GF-D8 (cell line): ENCODE results near the gene ADTRP.

Source experiments
- DNase-seq: peaks from one replicate; lab custom pipeline; 2025; lab: John Stamatoyannopoulos, UW

Gene ADTRP

DNA sequence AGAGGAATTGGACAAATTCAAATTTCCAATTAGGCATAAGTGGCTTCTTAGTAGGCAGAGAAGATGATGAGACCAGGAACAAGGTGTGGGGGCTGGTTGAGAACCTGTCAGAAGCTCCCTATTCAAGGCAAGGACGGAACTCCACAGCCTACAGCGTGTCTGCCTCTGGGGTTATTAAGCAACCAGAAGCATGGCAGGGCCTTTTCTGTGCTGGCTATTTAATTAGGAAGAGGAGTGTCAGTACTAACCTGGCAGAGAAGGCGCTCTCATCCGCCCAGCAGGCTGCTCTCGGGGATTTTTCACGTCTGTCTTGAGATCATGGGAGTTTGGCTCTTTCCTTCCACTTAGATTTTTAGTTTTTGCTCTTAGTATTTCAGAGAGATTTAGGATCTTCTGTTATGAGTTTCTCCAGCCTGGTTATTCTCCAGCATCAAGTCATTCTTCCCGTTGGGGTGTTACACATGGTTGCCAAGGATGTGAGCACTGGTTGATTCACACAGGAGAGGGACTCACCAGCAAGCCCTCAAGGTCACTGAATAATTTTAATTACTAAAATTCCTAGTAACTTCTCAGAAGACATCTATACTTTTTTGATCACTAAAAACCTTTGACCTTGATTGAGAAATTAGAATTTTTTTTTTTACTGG, 23.9 kb downstream of the ADTRP start:
- no peak for DNase-seq

DNA sequence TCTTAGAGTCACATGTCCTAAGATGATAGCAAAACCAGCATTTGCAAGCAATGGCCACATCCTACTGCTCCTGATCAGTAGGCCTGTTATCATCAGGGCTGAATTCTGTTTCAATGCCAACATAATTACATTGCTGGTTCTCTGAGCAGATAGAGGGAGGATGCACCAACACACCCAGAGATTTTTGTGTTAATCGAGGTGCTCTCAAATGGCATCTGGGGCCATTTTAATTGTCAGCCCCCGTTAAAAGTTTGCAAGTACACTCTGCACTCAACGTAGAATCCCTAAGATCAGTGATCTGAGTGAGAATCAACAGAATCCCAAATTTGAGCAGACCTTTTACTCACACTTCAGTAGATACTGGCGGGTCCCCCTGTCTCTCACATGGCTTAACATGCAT, 24.8 kb downstream of the ADTRP start:
- DNase-seq, result no peak

DNA sequence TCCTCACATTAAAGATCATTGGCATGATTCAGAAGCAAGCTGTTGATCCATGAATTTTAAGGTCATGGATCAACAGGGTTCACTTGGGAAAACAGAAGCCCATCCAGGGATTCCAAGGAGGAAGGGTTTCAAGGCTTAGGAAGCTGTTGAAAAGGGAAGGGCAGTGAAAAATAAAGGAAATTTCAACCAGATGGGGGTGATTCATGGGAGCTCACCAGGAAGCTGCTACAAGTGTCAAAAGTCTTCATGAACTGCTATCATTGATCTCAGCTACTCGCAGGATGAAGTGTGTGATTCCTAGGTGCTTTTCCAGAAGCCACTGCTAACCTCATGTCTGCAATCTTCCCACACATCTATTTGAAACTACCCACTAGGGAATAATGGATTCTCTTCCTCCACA, 26.2 kb downstream of the ADTRP start:
- DNase-seq, result no peak

DNA sequence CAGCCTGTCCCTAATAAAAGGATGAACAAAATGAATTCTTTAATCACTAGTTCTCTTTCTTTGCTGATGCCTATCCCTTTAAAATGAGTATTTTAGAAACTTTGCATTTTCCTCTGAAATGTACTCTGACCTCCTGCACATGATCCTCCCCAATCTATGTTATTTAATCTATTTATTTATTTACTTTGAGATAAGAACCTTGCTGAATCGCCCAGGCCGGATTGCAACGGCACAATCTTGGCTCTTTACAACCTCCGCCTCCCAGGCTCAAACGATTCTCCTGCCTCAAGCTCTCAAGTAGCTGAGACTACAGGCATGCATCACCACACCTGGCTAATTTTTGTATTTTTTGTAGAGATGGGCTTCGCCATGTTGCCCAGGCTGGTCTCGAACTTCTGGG, 27.9 kb downstream of the ADTRP start:
- DNase-seq, result no peak

DNA sequence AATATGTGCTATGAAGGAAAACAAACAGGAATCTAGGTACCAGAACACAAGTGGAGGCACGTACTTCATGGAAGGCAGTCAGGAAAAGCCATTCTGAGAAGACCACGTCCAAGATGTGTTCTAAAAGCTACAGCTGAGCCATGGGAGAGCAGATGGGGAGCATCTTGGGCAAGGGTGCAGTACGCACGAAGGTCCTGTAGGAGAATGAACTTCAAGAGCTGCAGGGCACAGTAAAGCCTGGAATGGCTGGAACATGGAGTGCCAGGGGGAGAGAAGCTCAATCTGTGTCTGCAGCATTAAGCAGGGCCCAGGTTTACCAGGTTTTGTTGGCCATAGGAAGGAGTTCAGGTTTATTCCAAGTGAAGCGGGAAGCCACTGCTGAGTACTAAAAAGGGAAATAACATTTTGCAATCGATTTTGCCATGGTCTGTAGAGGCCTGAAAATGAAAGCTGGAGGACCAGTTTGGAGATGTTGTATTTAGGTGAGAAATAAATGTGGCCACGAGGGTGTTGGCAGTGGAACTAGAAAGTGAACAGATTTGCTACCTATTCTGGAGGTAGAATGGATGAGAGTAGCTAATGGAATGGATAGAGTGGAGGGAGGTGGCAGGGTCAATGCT, 29.9 kb downstream of the ADTRP start:
- no peak for DNase-seq

DNA sequence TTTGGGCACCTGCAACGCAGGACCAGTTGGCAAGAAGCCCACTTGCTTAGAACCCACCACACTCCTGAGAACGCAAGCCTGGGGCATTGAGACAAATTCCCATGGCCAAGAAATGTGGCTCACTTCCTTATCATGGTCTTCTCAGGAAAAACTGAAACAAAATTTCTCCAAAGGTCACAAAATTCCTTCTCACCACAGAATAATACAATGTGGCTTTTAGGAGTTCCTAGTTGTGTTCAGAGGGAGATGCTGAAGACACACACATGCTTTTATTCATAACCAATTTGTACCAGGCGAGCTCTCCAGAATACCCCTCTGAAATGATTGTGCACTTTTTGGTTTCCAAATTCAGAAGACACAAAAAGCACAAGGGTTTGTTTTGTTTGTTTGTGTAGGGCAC, 31.6 kb downstream of the ADTRP start:
- DNase-seq, result no peak

DNA sequence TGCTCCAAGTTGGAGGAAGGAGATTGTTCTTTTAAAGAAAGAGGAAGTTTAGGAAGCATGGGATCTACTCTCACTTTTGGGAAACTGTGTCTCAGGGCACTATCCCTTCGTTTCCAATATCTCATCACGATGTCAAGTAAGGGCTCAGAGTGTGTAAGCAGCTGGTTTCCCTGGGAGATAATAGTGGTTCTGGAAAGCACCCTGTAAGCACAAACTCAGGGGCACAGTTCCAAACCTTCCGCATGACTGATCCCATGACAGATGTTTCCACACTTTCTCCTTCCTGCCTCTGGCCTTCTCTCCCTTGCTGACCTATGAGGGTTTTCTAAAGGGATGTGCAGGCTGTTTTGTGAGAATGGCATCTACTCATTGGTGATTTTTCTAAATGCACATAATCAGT, 33.9 kb downstream of the ADTRP start:
- no peak for DNase-seq

DNA sequence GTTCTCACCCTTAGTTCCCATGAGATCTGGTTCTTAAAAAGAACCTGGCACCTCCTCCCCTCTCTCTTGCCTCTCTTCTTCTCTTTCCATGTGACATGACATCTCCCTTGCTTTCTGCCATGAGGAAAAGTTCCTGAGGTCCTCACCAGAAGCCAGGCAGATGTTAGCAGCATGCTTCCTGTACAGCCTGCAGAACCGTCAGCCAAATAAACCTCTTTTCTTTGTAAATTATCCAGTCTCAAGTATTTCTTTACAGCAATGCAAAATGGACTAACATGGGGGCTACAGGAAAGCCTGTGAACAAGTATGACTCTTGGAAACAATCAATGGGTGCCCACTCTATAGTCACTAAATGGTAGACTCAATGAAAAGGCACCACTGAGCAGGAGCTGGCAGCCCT, 34.5 kb downstream of the ADTRP start:
- no peak for DNase-seq

DNA sequence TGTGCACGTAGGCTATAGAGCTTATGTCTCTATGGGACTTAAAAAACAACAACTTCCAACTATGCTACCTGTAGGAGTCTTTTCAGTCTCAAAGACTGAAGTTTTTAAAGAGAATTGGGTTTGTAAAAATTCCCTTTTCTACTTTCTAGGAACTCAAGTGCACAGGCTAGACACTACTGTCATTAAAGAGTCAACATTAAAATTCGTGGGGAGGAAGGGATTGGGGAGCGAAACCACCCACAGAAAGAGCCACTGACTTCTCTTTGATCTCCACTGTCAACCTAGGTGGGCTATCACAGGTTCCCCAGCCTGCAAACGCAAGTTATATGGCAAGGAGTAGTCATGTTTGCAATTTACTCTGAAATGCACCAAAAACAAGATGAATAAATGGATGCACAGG, 37.7 kb downstream of the ADTRP start:
- no peak for DNase-seq

DNA sequence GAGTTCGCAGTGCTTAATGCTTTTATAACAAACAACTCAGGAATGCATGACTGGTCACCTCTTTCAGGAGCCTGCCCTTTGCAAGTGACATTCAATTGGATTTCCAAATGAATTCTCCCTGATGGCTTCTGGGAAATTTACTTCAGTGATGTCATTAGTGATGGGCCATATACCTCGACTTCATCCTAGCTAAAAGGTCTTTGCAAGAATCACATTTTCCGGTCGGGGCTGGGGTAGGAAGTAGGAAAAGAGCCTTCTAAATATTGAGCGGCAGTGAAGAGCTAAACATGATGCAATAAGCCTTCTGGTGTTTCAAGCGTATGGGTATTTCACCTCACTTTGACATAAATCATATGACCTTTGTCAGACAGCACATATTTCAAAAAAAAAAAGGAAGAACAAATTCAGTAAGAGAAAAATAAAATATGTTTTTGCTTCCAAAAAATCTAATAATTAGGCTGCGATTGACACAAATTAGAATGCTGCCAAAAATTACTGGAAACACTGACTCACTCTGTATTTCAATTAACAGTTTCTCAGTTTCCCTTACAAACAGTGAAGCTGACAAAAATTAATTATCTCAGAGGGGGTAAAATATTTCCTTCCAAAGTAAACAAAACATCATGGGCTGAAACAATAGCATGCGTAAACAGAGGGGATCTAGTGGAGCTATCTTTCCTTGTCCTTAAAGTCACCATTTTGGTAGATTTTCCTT, 39.8 kb downstream of the ADTRP start:
- no peak for DNase-seq

DNA sequence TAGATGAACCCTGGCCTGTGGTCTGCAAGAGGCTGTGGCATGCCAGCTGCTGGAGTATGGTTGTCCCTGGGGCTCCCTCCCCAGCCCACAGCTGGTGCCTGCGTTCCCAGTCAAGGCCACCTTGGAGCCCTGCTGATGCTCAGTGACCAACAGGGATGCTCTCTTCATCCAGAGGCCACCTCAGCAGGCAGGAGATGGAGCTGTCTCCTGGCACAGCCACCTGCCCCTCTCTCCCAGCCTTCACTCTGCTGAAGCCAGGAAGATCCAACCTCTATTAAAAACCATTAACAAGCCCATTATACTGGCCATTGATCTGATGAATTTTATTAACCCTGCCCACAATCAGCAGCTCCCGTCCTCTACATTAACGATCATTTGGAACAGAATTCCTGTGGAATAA, 40.4 kb downstream of the ADTRP start:
- DNase-seq, result no peak

DNA sequence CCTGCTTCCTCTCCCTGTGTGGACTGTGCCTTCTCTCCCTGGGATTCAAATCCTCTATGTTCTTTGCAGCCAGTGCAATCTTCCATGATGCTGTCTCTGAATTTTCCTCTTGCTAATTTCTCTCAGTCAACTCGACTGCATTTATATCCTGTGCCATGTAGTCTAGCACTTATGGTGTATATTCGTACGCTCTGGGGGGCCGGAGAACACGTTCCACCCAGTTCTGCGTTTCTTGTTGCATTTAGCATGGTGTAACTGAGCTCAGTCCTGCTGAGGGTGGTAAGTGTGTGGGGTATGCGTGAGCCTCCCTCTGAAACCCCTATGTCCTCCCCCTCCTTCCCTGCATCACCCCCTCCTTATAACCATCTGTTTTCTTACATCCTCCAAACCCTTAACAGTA, 42.0 kb downstream of the ADTRP start:
- no peak for DNase-seq

DNA sequence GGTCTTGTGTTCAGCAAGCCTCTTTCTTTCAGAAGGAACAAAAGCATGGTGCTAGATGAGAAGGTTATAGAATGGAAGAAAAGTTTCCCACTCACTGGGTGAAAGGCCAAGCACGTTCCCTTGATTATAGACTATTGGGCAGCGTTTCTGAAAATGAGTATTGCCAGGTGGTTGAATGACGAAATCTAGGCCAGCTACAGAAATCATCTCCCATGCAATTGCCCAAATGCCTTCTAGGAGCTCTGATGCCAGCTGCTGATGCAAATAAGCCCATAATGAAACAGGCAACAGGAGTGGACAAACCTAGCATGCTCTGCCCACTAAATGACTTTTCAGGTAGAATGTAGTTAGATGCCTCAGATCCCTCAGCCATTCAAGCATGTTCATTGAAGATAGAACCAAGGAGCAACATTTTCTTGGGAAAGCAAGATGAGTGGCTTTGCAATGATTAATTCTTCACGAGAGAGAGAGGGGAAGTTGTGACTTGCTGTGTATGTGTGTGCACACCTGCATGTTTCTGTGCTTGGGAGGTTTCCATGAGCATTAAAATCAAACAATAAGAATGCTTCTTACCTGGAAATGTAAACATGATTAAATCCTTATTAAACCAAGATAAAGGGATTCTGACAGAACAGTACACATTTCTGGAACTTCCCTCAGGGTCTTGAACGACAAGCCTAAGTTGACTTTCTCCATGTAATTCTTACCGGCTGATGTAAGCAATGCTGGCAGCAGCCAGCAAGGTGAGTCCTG, 43.6 kb downstream of the ADTRP start:
- DNase-seq, result no peak

DNA sequence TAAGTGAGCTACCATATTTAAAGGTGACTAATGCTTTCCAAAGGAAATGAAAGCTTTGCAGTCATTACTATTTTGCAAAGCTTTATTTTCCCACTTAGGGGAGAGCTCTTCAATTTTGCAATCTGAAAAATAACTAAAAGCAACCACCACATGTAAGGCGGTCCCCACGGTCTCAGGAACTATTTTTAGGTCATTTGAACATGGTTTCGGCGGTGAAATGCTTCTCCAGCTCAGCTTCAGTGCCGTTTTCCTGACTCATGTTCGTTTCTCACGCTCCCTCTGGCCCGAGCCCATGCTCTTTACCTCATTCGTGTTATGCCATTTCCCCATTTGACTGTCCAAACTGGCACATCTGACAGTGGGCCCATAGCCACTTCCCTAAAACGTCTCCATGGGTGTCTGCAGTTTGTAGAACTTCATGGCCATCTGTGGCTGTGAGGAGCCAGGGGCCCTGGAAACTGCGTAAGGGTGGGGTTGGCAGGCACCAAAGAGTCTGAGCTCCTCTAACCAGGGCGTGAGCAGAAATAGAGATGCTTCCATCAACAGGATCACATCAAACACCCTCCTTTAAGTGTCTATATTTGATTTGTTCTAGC, 46.5 kb downstream of the ADTRP start:
- DNase-seq, result peak; percentile 83

DNA sequence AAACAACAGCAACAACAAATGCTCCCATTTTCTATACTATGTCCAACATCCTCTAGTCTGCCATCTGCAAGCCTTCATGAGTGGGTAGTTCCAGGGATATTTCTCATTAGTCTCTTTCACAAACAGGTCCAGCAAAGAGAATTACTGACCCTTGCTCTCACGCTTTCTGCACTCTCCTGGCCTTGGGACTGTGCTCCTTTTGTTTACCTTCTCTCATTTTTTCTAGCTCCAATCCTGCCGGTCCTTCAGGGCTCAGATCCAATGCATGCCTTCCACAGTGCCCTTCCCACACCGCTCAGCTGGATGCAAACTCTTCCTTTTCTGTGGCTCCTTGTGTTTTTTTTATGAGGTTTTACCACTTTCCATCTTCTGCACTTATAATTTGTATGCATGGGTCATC, 47.2 kb downstream of the ADTRP start:
- no peak for DNase-seq

DNA sequence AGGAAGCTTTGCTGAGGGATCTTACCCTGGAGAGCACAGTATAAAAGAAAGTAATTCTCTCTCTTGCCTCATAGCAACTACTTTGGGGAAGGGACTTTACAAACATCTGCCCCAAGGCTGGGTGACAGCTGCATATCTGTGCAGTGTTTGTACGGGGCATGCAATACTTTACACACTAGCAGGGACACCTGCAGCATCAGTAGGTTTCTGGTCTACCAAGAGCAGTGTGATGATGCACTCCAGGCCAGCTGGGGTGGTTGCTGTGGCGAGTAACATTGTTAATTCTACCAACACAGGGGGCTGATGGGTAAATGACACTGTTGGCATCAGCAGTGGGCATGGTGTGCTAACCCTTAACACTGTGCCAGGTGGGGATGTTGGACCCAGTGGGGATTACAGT, 48.0 kb downstream of the ADTRP start:
- DNase-seq, result no peak

DNA sequence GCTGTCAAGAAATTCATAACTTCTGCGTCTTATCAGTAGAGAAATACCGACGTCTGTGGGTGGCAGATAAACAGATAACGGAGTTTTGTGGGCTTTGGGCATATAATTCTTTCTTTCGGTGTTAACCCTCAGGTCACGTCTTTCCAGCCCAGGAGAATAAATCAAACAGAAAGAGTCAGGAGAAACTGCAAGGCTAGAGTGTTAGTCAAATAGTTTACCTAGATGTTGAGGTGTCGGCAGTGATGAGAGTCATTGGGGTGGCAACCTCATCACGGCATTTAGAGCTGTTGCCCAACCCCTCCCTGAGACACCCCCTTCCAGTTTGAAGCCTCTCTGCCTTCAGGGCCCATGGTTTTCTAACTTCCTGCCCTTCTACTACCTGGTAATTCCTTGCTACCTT, 49.5 kb downstream of the ADTRP start:
- DNase-seq, result no peak

DNA sequence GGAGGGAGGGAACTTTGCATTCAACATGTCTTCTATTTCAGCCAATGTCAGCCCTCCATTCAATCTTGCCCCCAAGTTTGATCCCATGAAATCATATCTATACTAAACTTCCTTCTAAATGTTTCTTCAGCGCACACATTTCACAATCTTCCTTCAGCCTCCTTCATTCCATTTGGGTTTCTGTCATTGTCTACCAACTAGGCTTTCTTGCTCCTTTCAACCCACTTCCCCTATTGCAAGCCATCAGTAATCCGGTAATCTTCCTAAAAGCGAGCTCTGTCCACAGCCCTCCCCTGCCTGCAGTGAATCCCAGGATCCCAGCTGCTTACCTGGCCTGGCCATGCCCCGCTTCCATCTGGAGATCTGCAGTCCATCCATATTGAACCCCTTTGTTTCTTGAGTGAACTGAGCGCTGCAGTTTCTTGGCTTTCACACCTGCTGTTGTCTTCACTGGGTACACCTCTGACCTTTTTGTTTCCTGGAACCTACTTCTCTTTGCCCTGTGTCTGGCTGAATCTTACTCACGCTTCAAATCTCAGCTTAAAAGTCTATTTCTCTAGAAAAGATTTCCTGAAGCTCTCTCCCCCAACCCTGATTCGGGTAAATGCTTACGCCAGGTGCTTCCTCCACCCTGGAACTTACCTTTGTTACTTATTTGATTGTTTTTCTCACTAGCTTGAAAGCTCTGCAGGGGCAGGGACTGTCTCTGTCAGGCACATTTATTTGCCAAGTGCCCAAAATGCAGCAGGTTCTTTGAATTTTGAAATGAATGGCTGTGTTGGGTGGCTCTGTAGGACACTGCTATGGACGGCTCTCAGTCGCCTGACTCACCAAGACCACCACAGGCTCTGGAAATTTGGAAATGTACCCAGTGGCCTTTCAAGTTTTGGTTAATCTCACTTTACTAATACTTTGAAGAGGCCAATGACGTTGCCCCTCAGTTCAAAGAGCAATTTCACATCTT, 50.3 kb downstream of the ADTRP start:
- no peak for DNase-seq

DNA sequence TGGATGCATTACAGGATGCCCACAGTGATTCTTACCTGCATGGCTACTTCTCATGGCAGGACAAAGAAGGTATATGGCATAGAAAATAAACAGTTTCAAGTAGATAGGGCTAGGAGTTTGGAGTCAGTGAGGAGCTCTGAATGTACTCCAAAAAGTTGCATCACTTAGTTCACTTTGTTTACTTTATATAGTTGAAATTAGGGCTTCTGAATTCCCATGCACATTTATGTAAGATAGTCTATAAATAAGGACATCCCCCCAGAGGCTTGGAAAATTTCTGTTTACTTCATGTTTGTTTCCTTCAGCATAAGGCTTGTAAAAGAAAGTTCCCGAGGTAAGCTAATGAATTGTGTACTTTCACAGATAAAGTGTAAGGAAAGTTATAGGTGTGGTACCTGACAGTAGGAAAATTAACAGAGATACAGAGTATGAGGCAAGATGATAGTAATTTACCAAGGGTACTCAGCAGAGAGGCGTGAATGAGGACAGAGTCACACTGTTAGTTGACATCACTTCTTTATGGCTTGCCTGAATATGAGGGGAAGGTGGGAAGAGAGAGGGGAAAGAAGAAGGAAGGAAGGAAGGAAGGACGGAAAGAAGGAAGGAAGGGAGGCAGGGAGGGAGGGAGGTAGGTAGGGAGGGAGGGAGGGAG, 51.1 kb downstream of the ADTRP start:
- no peak for DNase-seq

DNA sequence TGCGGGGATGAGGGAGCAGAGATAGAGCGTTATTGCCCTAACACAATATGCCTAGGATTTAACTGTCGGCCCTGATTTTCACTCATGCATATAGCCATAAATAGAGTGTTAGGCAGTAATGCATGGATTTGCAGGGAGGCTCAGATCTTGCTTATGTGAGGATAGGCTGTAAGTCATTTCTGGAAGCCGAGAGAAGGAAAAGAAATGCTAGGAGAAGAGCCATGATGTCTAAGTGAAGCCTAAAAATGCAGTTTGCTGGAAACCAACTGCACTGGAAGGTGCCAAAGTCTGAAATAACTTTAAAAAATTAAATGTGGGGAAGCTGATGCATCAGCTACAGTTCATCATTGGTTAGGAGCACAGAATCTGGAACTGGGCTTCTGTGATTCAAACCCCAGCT, 54.3 kb downstream of the ADTRP start:
- no peak for DNase-seq
